Panc1 (cell line): ENCODE results near the gene PDGFA. TPM values are rescaled to one million over a fixed set of nuclear protein-coding genes. Genes with fewer than 3 reads are reported as not detected.

Experiments used
- ATAC-seq: fragments of 200-7000 bp; cut with Tn5 transposase; 2 replicates; pipeline ENCODE4 v1.9.1; 2020; ENCODE audit warnings: mild to moderate bottlenecking, moderate library complexity
- BruUV-seq: library from RNA; stranded (reverse); fragments of 400-500 nt; replicated peaks from 2 replicates; lab custom pipeline; 2021; lab: Mats Ljungman, UMichigan
- CTCF ChIA-PET: fragments of 300-600 bp; sonication (Branson Sonifier 250); formaldehyde crosslinking; loops from one replicate; lab custom pipeline; 2022; ENCODE audit warnings: antibody characterized with exemption; lab: Charles Lee
- POLR2A ChIA-PET: fragments of 300-600 bp; sonication (Branson Sonifier 250); formaldehyde crosslinking; loops from one replicate; lab custom pipeline; 2022; ENCODE audit warnings: antibody characterized with exemption; lab: Charles Lee
- DNase-seq: peaks from one replicate; pipeline ENCODE4 v3.0.0-alpha.2; 2010; ENCODE audit warnings: low read depth, low spot score
- H3K27ac ChIP-seq: 2 replicates; pipeline ENCODE4 v1.5.1; 2011; ENCODE audit warnings: mild to moderate bottlenecking, low read length, inconsistent platforms
- H3K27me3 ChIP-seq: fragments of 200-500 bp; sonication (Bioruptor generic); 2 replicates; pipeline ENCODE4 v1.6.0; 2014; ENCODE audit warnings: low read length, inconsistent platforms; ENCODE audit not compliant: control insufficient read depth, insufficient read depth
- H3K36me3 ChIP-seq: fragments of 200-500 bp; sonication (Bioruptor generic); 2 replicates; pipeline ENCODE4 v1.5.1; 2014; ENCODE audit warnings: inconsistent platforms, mild to moderate bottlenecking, low read length, moderate library complexity; ENCODE audit not compliant: control insufficient read depth, insufficient read depth
- H3K4me1 ChIP-seq: 2 replicates; pipeline ENCODE4 v1.5.1; 2011; ENCODE audit warnings: inconsistent platforms, mild to moderate bottlenecking, low read length, moderate library complexity; ENCODE audit not compliant: control insufficient read depth, insufficient read depth
- H3K4me3 ChIP-seq, 2 experiments: 2 replicates each; pipeline ENCODE4 v1.5.1; 2011 to 2012; ENCODE audit warnings: low read depth in 2 of 2, low read length in 2 of 2, mild to moderate bottlenecking in 2 of 2, inconsistent platforms in 1 of 2, moderate library complexity in 1 of 2
- H3K9me3 ChIP-seq: fragments of 200-500 bp; sonication (Bioruptor generic); 2 replicates; pipeline ENCODE4 v1.5.1; 2014; ENCODE audit warnings: low read depth, mild to moderate bottlenecking, inconsistent platforms, low read length, moderate library complexity; ENCODE audit not compliant: control insufficient read depth, insufficient read depth
- CTCF ChIP-seq: fragments of 450-650 bp; IDR thresholded peaks from 2 replicates; pipeline ENCODE4 v1.5.1; 2017; ENCODE audit warnings: mild to moderate bottlenecking
- POLR2AphosphoS5 ChIP-seq: IDR thresholded peaks from 2 replicates; pipeline ENCODE4 v1.6.1; 2012; ENCODE audit warnings: mild to moderate bottlenecking, low read depth, low read length, moderate library complexity
- SIN3A ChIP-seq: IDR thresholded peaks from 2 replicates; pipeline ENCODE4 v1.6.1; 2012; ENCODE audit warnings: low read depth, mild to moderate bottlenecking, low read length, moderate library complexity, borderline replicate concordance; ENCODE audit not compliant: insufficient read depth
- TCF7L2 ChIP-seq: IDR thresholded peaks from 2 replicates; pipeline ENCODE4 v1.6.1; 2011; ENCODE audit warnings: mild to moderate bottlenecking, low read depth, low read length, inconsistent platforms
- in situ Hi-C: cut with HindIII; loops from 2 replicates; pipeline ENCODE4 v1.10.0; 2016; ENCODE audit warnings: low sequenced_read_pairs, low pct_unique_long_range_greater_than_20kb
- intact Hi-C: fragments of 100-400 bp; cut with micrococcal nuclease; formaldehyde crosslinking; loops from one replicate; pipeline ENCODE4 v1.10.0; 2022; ENCODE audit not compliant: unreplicated experiment
- total RNA-seq: library from RNA; stranded (reverse); gene quantifications from one replicate; pipeline ENCODE4 v1.2.1, GENCODE V29; 2021; ENCODE audit not compliant: unreplicated experiment

The PDGFA gene
- total RNA-seq, 1 experiment from 2014 or later: 18.5 TPM

DNA sequence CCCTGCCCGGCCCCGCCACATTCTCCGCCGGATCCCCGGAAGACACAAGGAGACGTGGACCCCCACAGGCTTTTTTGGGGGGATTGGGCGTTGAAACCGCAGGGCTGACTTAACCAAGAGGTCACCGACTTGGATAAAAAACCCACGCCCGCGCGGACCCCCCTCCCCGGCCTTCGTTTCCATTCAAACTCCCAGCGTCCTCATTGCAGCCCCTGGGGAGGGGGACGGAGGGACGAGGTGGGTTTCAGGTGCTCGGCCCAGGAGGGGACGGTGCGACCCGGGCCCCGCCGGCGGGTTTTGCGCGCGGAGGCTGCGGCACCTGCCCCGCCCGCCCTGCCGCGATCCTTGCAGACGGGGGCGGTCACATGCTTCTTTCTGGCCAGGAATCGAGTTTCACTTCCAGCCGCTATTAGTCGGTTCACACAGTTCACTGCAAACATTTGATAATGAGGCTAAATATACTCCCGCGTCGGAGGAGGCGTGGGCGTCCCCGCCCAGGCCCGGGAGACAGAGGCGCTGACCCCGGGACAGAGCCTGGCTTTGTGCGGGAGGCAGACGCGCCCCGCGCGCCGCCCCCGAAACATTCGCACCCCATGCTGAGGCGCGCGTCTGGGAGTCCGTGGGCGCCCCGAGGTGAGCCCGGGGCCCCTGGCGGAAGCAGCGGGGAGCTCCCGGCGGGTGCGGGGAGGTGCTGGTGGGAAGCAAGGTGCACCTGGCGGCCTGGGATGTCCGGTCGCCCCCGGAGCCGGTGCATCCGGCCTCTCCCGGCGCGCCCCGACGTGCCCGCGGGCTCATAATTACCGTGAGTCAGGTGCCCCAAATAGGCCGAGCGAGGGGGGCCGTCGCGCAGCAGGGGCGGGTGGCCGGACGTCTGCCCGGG is 2.7 kb upstream of the PDGFA start:
- Histone ChIP-seq H3K27ac (0 out of 2 replicates have a peak overlapping the region, but pooled peaks have one; percentile 7), H3K4me3 (peak overlapping the region; percentile 46 to 60), H3K36me3 (no peaks in the 10 kb centered on the region; the same call in 1 of the 2 replicates), H3K9me3 (no peaks in the 10 kb centered on the region), H3K27me3 (no peaks in the 10 kb centered on the region; the same call in 1 of the 2 replicates), H3K4me1 (peaks cover 19% of the 10 kb centered on the region)
- DNase-seq (no peak), ATAC-seq (no peak)
- CTCF ChIA-PET: no interaction called here
- in situ Hi-C loops (no loop called here), intact Hi-C loops (loop anchor here (5.0 to 10.0 kb wide), 2 partner anchors 112 to 195 kb away; no protein-coding TSS in a partner anchor)
- BruUV-seq: no TSS peak
- 0 out of 2 replicates have a peak, but pooled peaks have one; percentile 7 for TF ChIP-seq POLR2AphosphoS5
- no peak for TF ChIP-seq CTCF
- POLR2A ChIA-PET: interaction anchor here (0.6 kb wide), 1 partner anchor 120 kb away, joined by 3 read pairs; no protein-coding TSS in a partner anchor

GRCh38 chr7:521221-522070 is 1.8 kb upstream of the PDGFA start:
- Histone ChIP-seq H3K4me1 (peaks cover 19% of the 10 kb centered on the region), H3K9me3 (no peaks in the 10 kb centered on the region), H3K4me3 (peak overlapping the region; percentile 46 to 60), H3K27me3 (no peaks in the 10 kb centered on the region; the same call in 1 of the 2 replicates), H3K27ac (no peak overlapping the region), H3K36me3 (no peaks in the 10 kb centered on the region; the same call in 1 of the 2 replicates)
- intact Hi-C loops (loop anchor here (5.0 to 10.0 kb wide), 2 partner anchors 113 to 194 kb away; no protein-coding TSS in a partner anchor), in situ Hi-C loops (no loop called here)
- ChIA-PET CTCF (no interaction called here), POLR2A (no interaction called here)
- ATAC-seq (no peak), DNase-seq (no peak)
- TF ChIP-seq CTCF: no peak
- TF ChIP-seq POLR2AphosphoS5: 0 out of 2 replicates have a peak, but pooled peaks have one; percentile 15
- TF ChIP-seq TCF7L2: 0 out of 2 replicates have a peak, but pooled peaks have one; percentile 10
- 0 out of 2 replicates have a peak, but pooled peaks have one; percentile 60 for TF ChIP-seq SIN3A
- BruUV-seq: no TSS peak
